DMS79 treated with DMSO at 0.1 percent for 48 hours (cell line): ENCODE measurements around the gene FLAD1.
"Not testable (repeated sequence)": the region's sequence is repeated elsewhere in the genome, so short reads cannot be mapped to it uniquely, and the experiment has no call there.

Experiments used
- DNase-seq: peaks from one replicate; lab custom pipeline; 2025; lab: John Stamatoyannopoulos, UW

The FLAD1 gene

DNA sequence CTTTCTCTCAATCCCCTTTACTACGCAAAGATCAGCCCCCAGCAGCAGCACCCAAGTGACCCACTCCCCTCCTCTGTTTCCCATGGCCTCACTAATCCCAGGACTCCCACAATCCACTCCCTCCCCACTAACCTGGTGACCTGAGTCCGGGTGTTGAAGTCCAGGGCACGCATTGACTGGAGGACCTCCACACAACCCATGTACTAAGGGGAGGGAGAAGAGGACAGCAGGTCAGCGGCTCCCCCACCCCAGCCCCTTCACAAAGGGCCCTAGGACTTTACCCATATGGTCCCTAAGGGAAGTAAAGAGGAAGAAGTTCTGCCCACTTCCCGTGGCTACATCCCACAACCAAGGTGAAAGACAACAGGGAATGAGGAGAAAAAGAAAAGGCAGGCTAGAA lies 13.9 kb upstream of the FLAD1 start:
- no peak for DNase-seq

DNA sequence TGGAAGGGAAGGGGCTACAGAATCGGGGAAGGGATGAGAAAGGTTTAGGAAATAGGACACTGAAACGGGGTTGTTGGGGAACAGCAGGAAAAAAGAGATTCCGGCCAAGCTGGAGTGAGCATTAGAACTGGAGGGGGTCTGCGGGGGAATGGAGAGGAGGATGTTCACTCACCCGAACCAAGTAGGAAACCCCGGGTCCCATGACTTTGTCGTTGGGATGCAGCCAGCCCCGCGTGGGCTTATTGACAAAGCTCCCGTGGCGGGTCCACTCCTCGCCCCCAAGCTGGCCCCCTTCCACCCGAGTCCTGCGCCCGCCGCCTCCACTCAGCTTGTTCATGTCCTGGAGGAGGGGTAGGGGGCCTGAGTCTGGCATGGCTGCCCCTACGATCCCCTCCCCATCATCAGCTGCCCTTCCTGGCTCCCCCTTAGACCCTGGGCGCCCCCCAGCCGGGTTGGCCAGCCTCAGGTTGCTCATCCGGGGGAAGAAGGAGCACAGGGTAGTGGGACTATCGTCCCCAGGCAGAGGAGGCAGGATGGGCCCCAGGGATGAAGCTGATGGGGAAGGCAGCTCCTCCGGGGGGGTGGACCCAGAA lies 13.2 kb upstream of the FLAD1 start:
- no peak for DNase-seq

DNA sequence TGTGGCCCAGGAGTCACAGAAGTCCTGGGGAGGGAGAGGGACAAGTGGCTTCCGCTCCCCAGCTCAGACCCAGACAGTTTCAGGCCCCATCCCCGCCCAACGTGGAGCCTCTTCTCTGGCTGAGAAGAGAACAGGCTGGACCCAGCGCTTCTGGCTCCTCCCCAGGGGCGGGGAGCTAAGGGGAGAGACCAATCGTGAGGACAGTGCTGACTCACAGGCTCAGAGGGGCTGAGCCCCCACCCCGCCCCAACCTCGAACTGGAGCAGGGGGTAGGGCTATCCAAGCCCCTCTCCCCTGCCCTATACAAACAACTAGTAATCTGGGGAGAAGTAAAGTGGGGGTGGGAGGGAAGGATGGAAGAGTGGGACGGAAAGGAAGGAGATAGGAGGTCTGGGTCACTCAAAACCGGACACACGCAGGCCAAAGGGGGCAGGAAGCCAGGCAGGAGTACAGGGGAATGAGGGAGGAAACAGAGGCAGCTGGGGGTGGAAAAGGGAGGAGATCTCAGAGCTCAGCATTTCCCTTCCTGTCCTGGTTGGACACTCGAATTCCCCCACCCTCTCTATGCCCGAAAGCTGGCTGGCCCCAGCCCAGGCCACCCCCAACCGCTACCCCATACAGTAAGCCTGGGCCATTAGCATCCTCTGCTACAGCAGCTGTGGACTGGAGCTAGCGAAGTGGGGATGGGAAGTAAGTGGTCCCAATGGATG lies 12.4 kb upstream of the FLAD1 start, which contains the start of gene SHC1:
Gene SHC1, minus strand, starts transcription at position 117 of the 710 bp plus-strand sequence. CDS start 221 bp downstream, outside the sequence.
- no peak for DNase-seq

DNA sequence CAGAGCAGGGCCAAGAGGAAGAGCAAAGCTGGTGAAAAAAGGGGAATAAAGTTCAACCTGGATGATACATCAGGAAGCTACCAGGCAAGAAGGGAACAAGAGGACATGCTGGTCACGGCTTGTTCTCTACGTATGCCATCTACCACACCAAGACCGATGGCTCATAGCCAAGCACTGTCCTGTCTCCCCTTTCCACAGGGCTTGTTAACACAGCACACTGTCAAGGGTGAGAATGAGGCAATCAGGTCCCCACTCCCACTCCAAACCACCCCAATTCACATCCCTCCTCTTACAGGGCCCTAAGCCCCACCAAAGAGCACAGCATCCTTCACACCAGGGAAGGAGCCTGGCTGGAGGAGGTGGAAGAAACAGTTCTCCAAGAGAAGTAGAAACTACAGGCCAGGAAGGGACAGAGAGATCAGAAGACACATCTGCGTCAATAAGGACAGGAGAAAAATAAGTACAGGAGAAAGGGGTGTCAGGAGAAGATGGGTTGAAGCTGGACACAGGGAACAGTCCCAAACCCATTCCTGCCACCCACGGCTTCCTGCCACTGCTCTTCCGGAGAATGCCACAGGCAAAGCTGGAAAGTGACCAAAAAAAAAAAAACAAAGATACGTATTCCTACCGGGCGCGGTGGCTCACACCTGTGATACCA lies 11.7 kb upstream of the FLAD1 start:
- DNase-seq = no peak

- no peak for DNase-seq
Measured at GRCh38 chr1:154972213-154972516, 11.0 kb upstream of the FLAD1 start.

DNA sequence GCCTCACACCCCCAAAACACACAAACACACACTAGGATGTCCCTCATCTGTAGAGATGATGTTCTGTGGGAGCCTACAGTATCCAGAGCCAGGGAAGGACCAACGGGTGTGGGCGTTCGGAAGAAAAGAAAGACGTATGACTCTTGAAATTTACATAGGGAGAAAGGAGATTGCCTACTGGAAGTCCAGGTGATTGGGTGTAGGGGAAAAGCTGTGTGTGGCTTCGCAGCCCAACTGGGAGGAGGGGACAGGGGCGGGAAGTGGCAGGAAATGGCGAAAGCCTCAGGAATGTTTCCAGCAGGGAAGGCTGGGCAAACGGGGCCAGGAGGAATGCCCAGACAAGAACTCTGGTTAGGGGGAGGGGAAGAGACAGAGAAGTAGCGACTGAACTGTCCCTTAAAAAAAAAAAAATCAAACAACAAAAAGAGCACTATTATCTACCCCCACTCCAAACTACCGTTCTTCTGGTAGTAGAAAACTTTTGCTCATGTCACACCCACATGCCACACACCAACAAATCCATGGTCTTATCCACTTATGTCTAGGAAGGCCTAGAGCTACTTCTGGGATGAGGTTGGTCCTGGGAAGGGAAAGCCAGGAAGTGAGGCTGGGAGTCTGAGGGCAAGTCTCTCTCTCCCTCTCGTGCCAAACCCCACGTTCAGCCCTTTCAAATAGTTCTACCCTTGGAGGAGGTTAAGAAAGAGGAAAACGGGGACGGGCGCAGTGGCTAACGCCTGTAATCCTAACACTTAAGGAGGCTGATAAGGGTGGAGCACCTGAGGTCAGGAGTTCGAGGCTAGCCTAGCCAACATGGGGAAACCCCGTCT lies 10.4 kb upstream of the FLAD1 start:
- DNase-seq = no peak

GRCh38 chr1:154973344-154974101 lies 9.6 kb upstream of the FLAD1 start:
- DNase-seq = peak; percentile 89

DNA sequence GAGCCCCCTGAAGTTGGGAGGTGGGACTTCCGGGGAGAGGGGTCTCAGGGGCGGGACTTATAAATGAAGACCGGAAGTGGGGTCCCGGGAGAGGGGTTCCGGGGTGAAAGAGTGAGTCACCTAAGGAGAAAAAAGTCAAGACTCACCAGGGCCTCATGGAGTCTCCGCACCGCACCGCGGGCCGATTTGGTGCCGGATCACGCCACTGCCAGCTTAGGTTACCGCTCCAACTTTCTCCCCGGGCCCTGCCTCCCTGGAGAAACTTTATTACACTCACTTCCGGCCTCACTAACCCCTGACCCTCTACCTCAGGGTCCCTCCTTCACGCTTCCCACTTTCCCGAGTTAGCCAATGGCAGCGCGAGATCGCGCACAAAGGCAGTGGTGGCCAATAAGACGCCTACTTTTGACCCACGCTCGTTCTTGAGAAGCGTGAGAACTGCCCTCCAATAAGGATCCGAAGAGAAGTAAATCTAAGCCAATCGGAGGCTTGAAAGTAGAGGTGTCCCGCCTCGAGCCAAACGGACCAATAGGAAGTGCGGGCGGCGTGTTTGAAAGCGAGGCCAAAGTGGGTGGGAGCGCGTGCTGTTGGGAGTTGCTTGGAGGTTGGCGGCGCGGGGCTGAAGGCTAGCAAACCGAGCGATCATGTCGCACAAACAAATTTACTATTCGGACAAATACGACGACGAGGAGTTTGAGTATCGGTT lies 8.9 kb upstream of the FLAD1 start, which contains the start of gene CKS1B:
Gene CKS1B, plus strand, starts transcription at position 580 of the 706 bp plus-strand sequence. Its CDS starts 65 bp downstream, at position 645.
- peak; percentile 98 for DNase-seq

DNA sequence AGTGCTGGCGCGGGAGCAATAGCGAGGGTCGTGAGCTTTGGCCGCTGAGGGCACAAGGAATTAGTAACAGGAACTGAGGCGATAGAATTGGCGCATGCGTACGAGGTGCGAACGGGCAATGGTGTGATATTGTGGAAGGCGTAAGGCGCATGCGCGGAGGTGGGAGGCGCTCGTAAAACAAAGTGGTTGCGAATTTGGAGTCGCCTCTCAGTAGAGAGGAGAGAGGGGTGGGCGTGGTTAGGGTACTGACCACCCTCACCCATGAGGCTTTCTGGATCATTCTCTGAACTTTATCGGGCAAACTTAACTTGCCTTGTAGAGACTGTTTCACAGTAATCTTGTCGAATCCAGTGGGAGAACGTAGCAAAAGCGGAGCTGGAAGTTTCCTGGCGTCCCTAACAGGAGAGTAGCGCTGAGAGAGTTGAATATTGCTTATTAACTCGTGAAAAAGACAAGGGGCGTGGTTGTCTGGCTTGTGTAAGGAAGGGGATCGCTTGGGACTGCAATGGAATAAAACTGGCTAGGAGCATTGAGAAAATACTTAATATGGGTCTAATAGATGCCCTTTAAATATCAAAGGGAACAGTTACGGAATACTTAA lies 8.2 kb upstream of the FLAD1 start:
- DNase-seq = peak; percentile 97

DNA sequence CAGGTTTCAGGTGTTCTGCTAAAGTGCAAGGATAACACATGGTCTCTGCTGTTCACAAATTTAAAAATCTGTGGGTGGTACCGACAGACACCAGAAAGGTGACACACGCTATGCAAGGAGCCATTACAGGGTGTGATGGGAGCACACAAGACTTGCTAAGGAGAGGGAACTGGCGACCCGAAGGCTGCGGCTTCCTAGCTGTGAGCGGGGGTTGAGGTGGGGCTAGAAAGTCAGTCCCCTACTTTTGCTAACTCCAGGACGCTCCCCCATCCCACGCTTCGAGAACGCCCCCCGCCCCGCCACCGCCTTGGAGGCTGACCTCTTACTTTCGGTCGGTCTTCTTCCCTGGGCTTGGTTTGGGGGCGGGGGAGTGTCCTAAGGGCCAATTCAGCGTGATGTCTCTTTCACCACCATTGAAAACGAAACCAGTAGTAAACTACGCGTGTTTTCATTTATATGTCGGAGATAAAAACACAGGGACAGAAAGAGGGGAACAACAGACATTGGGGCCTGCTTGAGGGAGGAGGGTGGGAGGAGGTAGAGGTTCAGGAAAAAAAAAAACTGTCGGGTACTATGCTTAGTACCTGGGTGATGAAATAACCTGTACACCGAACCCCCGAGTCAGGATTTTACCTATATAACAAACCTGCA lies 7.6 kb upstream of the FLAD1 start:
- peak; percentile 47 for DNase-seq

DNA sequence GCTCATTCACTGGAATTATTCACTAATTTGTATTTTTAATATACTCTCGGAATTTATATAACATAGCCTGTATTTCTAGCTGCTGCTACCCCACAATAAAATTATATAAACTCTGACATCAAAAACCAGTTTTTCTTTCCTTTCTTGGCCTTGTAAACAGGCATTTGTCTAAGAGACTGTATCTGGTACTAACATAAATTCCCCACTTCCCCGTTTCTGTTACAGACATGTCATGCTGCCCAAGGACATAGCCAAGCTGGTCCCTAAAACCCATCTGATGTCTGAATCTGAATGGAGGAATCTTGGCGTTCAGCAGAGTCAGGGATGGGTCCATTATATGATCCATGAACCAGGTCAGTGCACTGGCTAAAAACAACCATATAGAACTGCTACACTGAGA lies 5.4 kb upstream of the FLAD1 start:
- not testable (repeated sequence) for DNase-seq

DNA sequence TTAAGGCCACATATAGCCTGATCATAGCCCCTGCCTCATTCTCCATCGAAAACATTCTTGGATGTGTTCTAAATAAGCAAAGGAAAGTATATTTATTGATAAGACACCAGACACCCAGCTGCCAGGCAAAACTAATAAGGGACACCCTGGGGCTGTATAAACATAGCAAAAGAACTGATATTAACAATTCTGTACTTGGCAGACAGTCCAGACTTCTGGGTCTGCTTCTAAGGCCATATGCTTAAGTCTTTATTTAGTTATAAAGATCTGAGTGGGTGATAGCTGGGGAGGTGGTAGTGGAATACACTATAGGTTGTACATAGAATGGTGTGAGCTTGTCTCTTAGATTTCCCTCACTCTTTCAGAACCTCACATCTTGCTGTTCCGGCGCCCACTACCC lies 4.8 kb upstream of the FLAD1 start:
- no peak for DNase-seq

DNA sequence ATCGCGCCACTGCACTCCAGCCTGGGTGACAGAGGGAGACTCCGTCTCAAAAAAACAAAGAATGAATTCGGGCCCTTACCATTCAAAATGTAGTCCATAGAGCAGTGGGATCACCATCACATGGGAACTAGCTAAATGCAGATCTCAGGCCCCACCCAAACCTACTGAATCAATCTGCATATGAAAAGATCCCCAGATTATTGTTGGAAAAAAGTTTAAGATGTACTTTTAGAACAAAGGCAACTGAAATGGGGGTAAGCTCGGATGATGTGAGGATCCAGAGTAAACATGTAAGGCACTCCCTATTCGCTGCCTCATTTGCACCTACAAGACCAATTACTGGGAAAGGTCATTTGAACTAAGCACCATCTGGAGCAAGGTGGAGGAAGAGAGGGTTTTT lies 803 bp upstream of the FLAD1 start:
- DNase-seq = no peak

- peak; percentile 25 for DNase-seq
Measured at GRCh38 chr1:154983776-154984466, 777 bp downstream of the FLAD1 start.

DNA sequence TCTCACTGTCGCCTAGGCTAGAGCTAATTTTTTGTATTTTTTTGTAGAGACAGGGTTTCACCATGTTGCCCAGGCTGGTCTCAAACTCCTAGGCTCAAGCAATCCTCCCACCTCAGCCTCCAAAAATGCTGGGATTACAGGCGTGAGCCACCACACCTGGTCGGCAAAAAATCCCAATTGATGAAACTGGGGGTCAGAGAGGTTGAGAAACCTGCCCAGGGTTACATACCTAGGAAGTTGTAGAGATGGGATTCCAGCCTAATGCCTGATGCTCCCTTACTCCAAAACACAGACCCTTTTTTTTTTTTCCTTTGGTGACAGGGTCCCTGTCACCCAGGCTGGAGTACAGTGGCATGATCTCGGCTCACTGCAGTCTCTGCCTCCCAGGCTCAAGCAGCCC lies 3.6 kb downstream of the FLAD1 start:
- DNase-seq = not testable (repeated sequence)

GRCh38 chr1:154987326-154987725 lies 4.2 kb downstream of the FLAD1 start:
- DNase-seq = no peak

DNA sequence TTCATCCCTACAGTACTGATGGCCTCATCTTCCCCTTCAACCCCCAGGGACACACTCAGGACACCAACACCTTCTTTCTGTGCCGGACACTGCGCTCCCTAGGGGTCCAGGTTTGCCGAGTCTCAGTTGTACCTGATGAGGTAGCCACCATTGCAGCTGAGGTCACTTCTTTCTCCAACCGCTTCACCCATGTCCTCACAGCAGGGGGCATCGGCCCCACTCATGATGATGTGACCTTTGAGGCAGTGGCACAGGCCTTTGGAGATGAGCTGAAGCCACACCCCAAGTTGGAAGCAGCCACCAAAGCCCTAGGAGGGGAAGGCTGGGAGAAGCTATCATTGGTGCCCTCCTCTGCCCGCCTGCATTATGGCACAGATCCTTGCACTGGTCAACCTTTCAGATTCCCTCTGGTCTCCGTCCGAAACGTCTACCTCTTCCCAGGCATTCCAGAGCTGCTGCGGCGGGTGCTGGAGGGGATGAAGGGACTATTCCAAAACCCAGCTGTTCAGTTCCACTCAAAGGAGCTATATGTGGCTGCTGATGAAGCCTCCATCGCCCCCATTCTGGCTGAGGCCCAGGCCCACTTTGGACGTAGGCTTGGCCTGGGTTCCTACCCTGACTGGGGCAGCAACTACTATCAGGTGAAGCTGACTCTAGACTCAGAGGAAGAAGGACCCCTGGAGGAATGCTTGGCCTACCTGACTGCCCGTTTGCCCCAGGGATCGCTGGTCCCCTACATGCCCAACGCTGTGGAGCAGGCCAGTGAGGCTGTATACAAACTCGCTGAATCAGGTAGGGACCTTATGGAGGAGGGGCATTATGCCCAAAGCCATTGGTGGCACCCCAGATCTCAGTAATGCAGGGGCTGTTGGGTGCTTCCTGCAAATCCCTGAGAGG lies 5.2 kb downstream of the FLAD1 start:
- DNase-seq = no peak

DNA sequence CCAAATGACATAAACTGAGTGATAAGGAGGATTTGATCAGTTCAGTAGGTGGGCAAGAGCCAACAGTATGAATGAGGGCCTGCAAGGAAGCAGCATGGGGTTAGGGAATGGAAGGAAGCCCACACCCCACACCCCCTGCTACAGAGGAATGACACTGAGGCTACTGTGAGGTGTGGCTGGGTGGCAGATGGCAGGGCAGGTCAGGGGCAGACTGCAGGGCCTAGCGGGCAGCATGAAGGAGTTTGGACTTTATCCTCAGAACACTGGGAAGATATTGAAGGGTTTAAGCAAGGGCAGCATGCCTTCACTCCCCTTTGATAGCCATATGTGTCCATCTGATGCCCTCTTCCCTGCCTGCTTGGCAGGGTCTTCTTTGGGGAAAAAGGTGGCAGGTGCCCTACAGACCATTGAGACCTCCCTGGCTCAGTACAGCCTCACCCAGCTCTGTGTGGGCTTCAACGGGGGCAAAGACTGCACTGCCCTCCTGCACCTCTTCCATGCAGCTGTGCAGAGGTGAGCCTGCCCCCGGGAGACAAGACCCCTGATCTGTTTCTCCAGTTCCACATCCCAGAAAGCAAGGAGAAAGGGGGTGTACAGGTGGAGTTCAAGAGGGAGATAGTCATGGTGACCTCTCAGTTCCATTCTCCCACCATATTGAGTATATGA lies 6.2 kb downstream of the FLAD1 start:
- no peak for DNase-seq
